Measurements from ENCODE around the gene TLR8.

- TF ChIP-seq POLR2AphosphoS5 (IDR thresholded peaks at IDR 0.05; ENCODE audit: borderline replicate concordance, low read depth, low read length) = no peak
- no peak for TF ChIP-seq EZH2 (IDR thresholded peaks at IDR 0.05)
These were observed 41.3 kb downstream of the TLR8 start for GRCh38 chrX:12947545-12948235.
